GM21529 (cell line): Measurements from ENCODE around the gene SLC30A2.

Source experiments
- ATAC-seq: cut with Tn5 transposase; IDR thresholded peaks from one replicate; pipeline ENCODE4 v1.9.1; 2021; ENCODE audit not compliant: unreplicated experiment

SLC30A2 gene

DNA sequence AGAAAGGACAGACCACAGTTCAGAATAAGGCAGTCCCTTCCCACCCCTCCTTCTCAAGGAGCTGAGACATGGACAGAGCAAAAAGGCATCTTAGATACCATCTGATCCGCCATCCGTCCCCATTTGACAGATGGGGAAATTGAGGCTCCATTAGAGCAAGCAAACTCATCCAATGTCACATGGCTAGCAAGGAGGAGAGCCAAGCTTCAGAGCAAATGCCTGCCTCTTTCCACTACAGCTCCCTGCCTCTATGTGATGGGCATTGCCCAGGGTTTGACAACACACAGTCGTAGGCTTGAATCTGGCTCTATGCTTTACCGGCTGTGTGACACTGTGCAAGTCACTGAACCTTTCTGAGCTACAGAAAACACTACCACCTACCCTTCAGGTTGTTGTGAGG, 3.9 kb downstream of the SLC30A2 start:
- ATAC-seq = no peak

DNA sequence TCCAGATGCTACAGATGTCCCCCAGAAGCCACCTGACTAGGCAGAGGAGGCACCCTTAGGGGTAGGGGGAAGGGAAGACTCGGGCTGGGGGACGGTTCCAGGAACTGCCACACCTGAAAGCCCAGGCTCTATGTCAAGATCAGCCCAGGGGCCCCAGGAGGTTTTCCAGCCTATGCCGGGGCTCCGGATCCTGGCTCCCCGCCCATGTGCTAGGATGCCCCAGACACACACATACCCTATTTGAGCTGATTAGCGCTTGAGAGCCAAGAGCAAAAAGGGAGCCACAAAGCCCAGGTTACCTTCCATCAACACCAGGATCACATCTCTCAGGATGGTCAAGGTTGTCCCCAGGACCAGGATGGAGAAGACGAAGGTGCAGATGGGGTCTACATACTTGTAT, 4.5 kb downstream of the SLC30A2 start:
- no peak for ATAC-seq

DNA sequence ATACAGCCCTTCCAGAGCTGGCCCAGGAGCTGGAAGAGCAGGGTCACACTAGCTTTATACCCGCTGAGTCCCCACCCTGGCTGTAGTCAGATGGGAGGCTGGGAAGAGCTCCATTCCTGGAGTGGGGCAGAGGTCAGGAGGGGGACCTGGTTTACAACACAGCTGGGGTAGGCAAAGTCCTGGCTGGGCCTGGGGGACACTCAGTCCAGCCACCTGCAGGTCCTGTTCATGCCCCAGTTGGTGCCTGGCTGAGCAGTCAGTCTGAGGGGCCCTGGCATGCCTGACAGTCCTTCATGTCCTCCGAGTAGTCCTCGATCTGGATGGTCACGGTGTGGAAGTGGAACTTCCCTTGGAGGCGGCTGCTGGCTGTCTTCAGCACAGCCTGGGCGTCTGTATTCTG, 7.0 kb downstream of the SLC30A2 start:
- ATAC-seq = no peak

DNA sequence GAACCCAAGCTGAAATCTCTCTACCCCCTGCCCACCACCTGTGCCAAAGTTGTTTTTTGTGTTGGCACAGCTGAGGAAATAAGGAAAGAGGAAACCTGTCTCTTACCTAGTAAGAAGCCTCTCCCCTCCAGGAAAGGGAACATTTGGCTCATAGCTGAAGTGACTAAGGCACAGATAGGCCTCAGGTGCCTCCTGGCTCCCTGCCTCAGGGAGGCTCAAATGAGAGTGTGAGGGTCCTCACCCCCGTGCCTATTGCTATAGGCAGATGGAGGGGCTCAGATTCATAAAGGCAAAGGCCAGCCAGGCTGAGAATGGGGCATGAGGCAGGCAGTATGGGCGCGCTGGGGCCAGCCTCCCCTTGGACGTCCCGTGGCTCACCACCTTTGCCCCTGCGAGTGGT, 7.4 kb downstream of the SLC30A2 start:
- no peak for ATAC-seq

DNA sequence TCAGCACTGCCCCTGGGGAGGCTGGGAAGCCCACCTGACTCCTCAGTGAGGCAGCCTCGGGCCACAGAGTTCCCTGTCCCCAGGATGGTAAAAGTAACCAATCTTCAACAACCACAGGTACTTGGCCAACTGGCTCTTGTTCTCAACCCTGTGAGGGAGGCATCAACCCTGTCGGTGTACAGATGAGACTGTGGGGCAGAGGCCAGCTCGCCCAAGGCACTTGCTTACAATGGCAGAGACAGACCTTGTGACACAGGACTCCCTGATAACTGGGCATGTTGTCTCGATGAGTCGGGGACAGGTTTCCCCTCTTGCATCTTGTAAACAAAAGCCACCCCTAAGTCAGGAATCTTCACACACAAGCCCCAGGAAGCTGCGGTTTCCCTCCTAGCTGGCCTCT, 8.0 kb downstream of the SLC30A2 start:
- no peak for ATAC-seq

DNA sequence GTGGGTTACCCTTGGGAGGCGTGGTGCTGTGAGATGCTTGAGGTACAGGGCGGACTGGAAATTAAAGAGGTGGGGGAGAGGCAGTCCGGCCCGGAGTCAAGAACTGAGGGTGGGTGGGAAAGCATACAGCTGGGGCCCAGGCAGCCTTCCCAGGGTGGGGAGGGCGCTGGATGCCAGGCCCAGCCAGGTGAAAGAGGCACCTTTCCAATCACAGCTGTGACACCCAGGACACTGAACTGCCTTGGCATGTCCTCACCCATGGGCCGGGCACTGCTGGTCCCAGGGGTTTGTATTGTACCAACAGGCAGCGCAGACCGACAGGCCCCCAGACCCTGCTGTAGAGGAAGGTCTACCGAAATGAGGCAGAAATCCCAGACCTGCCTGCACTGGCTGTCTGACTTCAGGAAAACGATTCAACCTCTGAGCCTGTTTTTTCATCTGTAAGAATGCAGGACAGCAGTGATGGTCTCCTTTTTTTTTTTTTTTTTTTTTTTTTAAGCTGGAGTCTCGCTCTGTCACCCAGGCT, 9.1 kb downstream of the SLC30A2 start:
- no peak for ATAC-seq

DNA sequence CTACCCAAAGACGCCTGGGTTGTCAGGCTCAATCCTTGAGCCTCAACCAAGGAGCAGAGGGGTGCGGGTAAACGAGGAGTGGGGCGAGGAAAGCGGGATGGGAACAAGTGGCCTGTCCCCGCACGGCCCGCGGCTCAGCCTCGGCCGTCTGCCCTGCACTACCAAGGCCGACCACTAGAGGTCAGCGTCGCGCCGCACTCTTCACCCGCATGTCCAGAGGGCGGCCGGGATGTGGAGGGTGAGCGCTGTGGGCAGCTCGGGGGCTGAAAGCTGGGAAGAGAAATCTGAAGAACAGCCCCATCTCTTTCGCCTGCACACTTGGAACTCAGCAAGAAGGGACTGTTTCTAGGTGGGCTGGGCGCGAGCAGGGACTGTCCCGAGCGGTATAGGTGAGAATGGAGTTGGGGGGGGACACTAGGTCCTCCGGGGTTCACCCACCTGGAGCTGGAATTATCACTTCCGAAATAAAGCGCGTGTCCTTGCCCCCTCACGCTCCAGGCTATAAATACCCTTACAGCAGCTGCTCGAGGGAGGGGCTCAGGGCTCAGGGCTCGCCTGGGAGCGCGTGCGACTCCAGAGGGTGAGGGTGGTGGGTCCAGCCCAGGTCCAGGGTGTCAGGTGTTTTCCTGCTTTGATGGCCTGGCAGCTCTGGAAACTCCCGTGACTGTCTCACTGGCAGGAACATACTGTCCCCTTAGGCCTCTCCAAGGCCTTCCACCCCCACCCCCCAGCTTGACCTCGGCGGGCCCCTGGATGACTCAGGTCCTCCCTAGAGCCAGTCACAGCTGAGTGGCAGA, 9.8 kb downstream of the SLC30A2 start:
- peak; percentile 67 for ATAC-seq

DNA sequence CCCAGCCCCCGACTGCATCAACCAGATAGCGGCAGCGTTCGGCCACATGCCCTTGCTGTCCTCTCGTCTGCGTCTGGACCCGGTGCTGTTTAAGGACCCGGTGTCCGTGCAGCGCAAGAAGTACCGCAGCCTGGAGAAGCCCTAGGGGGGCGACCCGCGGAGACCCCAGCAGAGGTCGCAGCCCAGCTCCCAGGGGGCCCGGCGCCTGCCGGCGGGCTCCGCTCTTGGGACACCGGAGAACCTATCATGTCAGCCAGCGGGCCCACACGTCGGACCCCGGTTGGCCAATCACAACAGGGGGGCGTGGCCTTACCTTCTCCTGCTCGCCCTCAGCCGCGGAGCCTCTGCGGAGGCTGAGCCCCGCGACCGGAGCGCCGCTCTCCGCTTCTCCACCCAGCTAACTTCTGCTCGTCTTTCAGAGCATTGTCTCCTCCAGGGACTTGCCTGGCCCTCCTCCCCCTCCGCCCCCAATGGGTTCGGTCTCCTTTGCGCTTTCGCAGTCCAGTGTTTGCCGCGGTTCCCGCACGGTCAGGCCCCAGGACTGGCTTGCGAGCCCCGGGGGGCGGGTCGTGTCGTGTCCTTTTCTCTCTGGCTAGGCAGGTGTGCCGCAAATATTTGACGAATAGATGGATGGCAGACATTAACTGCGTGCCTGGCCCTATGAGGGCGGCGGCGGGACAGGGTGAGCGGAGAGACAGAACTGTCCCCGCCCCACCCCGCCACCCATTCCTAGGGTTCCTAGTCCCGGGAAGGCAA, 10.5 kb downstream of the SLC30A2 start:
- peak; percentile 86 for ATAC-seq

DNA sequence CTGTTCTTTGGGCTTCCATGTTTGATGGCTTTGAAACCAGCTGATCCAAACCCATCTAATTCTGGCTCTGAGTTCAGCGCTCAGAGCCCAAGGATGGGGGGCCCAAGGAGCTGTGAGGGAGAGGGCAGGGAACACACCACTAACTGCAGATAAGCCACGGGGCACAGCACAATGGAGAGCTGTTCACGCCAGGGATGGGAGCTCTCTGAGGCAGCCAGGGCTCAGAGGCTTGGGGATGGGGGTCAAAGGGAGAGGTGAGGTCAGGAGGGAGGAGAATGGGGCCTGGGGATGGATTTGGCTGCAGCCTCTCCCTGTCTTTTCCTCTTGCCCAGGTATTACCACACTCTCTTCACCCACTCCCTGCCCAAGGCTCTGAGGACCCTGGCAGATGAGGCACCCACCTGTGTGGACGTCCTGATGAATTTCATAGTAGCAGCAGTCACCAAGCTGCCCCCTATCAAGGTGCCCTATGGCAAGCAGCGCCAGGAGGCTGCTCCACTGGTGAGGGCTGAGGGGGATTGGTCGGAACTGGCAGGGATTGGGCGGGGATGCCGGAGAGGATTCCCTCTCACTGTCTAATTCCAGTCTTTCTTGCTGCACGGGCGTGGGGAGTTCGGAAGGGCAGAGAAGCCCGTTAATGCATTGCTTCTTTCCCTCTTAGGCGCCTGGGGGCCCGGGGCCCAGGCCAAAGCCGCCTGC, 11.3 kb downstream of the SLC30A2 start:
- ATAC-seq = no peak

DNA sequence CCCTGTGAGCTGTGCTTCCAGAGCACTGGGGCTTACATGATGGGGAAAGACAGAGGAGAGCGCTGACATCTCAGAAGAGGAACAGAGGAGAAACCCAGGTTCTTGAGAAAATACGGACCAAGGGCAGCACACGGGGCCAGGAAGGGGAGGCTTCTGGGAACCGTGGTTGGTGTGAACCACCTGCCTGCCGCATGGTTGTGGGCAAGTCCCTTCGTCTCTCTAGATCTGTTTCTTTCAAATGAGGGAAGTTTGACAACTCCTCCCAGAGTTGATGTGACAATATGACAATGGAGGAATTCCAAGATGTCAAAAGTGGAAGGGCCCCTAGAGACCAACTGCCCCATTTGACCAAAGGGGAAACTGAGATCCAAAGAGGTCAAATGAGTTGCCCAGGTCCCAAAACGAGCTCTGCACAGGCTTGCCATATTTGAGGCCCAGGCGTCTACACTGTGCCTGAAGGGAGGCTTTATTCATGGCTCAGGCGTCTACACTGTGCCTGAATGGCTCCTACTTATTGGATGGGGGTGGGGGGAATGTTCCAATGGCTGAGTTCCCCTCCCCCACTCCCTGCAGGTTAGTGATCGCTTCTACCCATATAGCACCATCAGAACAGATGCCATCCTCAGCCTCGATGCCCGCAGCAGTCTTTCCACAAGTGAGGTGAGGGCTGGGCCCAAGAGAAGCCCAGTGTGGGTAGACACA, 13.1 kb downstream of the SLC30A2 start:
- ATAC-seq = no peak

DNA sequence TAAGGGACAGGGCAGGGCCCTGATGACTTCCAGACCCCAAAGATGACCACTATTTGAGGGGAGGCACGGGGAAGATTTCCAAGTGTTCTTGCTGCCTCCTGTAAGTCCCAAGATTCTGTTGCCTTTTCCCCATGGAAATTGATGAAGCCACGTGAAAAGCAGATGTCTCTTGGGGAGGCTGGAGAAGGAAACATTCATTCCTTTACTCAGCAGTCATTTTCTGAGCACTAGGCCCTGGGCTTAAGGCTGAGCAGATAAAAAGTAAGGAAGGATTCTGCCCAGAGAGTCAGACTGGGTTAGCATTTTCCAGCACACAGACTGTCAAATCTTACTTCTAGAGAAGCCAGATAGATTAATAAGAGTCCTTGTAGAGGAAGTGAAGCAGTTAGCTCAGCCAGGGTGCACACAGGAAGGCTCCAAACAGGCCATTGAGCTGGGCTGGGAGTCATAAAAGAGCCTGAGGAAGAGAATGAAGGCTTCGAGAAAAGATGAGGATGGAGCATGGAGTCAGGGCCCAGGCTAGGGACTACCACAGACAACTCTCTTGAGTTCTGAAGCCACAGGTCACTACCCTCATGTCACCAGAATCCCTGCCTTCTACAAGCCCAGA, 14.2 kb downstream of the SLC30A2 start:
- ATAC-seq = no peak

DNA sequence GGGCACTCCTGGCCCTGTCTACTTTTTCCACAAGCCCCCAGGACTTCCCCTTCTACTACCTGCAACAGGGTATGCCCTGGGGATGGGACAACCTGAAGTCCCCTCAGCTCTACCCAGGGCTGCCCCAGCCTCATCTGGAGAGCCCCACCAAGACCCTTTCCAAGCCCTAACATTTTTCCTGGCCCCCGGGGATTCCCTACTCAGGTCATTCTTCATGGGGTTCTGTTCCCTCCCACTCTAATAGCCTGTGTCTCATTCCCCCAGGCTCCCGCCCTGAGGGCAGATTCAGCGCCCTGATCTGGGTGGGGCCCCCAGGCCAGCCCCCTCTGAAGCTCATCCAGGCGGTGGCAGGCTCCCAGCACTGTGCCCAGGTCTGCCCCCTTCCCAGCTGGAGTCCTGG, 14.7 kb downstream of the SLC30A2 start:
- ATAC-seq = no peak

DNA sequence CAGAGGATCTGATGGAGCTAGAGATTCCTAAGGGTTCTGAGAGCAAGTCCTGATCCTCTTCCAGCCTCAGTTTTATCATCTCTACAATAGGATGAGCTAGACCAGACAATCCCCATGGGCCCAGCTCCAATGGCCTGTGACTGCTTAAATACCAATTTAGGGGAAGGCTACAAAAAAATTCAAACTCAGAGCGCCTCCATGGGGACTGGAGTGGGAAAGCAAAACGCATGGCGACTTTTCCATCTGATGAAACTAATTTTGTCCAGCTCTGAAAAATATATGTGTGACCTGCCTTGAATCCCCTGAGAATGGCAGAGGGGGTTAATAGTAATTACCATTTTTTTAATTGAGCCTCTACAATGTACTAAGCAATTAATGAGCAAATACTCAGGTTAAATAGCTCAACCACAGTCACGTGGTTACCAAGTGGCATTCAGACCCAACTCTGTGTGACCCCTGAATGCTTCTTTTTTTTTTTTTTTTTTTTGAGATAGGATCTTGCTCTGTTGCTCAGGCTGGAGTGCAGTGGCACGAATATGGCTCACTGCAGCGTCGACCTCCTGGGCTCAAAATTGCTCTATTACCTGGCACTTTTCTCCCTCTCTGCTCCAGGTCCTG, 15.9 kb downstream of the SLC30A2 start:
- no peak for ATAC-seq

DNA sequence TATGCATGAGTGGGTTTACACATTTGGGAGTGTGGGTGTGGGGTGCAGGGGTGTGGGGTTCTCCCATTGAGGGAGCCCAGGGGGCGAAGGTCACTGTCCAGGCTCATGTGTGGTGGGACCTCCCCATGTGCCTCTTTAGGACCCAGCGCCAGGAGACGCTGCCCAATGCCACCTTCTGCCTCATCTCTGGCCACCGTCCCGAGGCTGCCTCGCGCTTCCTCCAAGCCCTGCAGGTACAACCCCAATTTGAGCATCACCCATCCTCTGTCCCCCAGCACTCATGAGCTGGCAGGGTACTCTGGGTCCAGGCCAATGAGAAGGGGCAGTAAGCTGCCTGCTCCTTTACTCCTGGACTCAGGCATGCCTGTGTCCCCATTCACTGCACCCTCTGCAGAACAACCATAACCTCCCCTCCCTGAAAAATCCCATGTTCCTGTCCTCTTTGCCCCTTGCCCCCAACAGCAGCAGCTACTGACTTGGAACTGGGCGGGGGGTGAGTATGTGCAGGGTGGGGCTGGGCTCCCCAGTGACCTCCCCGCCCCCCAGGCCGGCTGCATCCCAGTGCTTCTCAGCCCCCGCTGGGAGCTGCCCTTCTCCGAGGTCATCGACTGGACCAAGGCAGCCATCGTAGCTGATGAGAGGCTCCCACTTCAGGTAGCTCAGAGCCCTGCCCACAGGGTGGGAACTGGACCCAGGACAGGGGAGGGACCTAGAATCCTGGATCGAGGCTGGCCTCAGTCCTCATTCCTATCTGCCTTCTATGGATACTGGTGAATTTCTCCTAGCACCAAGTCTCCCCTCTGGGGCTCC, 16.7 kb downstream of the SLC30A2 start:
- no peak for ATAC-seq

DNA sequence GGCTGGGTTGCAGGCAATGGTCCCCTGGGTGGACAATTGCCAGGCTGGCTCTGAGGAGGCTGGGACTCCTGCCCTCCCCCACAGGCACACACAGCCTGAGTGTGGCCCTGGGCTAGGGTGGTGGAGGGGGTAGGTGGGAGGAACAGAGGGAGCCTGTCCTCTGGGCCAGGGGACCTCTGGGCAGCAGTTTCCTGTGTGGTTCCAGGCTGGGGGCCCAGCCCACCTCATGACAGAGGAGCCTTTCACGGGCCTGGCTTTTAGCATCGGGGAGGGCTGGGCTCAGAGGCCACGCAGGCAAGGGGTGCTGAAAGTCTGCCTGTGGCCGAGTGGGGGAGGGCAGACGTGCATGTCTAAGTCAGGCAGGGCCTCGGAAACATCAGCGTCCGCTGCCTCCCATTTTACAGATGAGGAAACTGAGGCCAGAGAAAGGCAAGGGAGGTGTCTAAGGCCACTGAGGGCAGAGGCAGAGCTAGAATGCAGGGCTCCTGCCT, 17.4 kb downstream of the SLC30A2 start:
- ATAC-seq = no peak

DNA sequence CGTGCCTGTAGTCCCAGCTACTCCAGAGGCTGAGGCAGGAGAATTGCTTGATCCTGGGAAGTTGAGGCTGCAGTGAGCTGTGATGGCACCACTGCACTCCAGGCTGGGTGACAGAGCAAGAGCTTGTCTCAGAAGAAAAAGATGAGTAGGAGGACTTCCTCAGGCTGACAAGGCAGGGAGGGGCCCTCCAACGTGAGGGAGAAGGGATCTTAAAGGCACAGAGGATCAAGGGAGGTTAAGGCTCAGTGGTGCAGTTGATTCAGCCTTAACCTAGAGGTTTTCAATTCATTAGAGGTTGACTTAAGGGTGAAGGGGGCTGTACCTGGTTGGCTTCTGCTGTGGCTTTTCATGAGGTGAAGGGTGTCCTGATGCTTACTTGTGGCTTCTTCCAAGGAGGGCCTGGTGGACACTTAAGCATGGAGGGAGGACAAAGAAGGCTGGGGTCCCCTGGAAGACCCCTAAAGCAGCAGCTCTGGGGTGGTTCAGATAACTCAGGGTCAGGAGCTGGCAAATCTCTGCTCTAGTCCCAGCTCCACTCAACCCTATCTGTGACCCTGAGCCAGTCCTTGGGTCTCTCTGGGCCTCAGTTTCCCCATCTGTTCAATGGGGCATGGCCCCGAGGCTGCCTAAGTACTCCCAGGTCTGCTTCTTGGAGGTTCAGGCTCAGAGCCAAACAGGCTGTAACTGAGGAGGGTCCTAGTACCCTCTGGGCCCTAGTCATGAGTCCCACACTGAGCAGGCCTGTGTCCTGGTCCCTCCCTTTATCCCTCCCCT, 18.0 kb downstream of the SLC30A2 start:
- ATAC-seq = no peak

DNA sequence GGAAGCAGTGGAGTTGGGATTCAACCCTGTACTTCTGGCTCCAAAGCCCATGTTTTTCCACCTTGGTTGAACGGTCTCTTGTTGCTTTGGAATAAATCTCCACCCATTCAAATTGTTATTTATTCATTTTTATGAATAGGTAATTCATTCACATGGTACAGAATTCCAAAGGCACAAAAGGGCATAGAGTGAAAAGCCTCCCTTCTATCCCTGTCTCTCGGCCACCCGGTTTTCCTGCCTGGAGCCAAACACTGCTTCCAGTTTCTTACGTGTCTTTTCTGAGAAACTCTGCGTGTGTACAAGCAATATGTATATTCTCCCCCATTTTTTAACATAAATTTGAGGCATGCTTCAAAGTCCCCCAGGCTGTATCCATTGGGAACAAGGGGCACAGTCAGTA, 20.4 kb downstream of the SLC30A2 start:
- ATAC-seq = no peak

DNA sequence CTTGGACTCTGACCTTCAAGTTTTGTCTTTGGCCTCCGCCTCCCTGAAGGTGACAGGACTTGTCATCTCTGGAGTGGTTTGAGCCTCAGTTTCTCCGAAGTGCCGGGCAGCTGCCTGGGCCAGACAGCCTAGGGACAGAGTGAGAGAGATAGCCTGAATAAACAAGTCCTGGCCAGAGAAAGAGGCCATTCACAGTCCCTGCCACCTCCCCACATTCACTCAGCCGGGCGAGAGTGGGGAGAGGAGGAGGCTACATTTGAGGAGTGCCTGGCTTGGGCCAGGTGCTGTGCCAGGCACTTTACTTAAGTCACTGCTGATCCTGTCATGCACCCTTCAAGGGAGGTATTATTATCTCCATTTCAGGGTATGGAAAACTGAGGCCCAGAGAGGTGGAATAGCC, 20.9 kb downstream of the SLC30A2 start:
- no peak for ATAC-seq
